HG02870 (cell line): Measurements from ENCODE around the gene SRRM2.

Source experiments
- ATAC-seq: cut with Tn5 transposase; IDR thresholded peaks from one replicate; pipeline ENCODE4 v1.9.1; 2021; ENCODE audit warnings: mild to moderate bottlenecking, moderate library complexity; ENCODE audit not compliant: unreplicated experiment

The SRRM2 gene

GRCh38 chr16:2752035-2752849, at the start of gene SRRM2:
Gene SRRM2, plus strand, starts transcription at chr16:2752638. Its CDS starts 3,727 bp downstream, at chr16:2756365.
- ATAC-seq = peak; percentile 77

- no peak for ATAC-seq
Measured at GRCh38 chr16:2702871-2703745, 49.3 kb upstream of the SRRM2 start.

GRCh38 chr16:2704166-2704982, 48.1 kb upstream of the SRRM2 start:
- ATAC-seq = no peak

GRCh38 chr16:2704983-2705275, 47.5 kb upstream of the SRRM2 start:
- ATAC-seq = no peak

- ATAC-seq = no peak
Measured at GRCh38 chr16:2705351-2705750, 47.1 kb upstream of the SRRM2 start.

GRCh38 chr16:2706085-2706484, 46.4 kb upstream of the SRRM2 start:
- no peak for ATAC-seq

- no peak for ATAC-seq
Measured at GRCh38 chr16:2706611-2707311, 45.7 kb upstream of the SRRM2 start.

GRCh38 chr16:2707368-2708289, 44.8 kb upstream of the SRRM2 start:
- no peak for ATAC-seq

GRCh38 chr16:2708290-2708639, 44.2 kb upstream of the SRRM2 start:
- ATAC-seq = no peak

- ATAC-seq = no peak
Measured at GRCh38 chr16:2708955-2709587, 43.4 kb upstream of the SRRM2 start.

- ATAC-seq = no peak
Measured at GRCh38 chr16:2709588-2709984, 42.9 kb upstream of the SRRM2 start.

GRCh38 chr16:2710021-2710710, 42.3 kb upstream of the SRRM2 start:
- ATAC-seq = no peak

- no peak for ATAC-seq
Measured at GRCh38 chr16:2710711-2711231, 41.7 kb upstream of the SRRM2 start.

- ATAC-seq = no peak
Measured at GRCh38 chr16:2711370-2712062, 40.9 kb upstream of the SRRM2 start.

- no peak for ATAC-seq
Measured at GRCh38 chr16:2712063-2712441, 40.4 kb upstream of the SRRM2 start.

- ATAC-seq = no peak
Measured at GRCh38 chr16:2712546-2712945, 39.9 kb upstream of the SRRM2 start.

GRCh38 chr16:2713523-2713922, 38.9 kb upstream of the SRRM2 start:
- ATAC-seq = no peak
